ENCODE data around the gene SSR1.
"Not testable (repeated sequence)": the region's sequence is repeated elsewhere in the genome, so short reads cannot be mapped to it uniquely, and the experiment has no call there.

The SSR1 gene

GRCh38 chr6:7317538-7317937 is 4.5 kb upstream of the SSR1 start:
- no peak for DNase-seq (ENCODE audit: low read depth in 2 of 2)

DNA sequence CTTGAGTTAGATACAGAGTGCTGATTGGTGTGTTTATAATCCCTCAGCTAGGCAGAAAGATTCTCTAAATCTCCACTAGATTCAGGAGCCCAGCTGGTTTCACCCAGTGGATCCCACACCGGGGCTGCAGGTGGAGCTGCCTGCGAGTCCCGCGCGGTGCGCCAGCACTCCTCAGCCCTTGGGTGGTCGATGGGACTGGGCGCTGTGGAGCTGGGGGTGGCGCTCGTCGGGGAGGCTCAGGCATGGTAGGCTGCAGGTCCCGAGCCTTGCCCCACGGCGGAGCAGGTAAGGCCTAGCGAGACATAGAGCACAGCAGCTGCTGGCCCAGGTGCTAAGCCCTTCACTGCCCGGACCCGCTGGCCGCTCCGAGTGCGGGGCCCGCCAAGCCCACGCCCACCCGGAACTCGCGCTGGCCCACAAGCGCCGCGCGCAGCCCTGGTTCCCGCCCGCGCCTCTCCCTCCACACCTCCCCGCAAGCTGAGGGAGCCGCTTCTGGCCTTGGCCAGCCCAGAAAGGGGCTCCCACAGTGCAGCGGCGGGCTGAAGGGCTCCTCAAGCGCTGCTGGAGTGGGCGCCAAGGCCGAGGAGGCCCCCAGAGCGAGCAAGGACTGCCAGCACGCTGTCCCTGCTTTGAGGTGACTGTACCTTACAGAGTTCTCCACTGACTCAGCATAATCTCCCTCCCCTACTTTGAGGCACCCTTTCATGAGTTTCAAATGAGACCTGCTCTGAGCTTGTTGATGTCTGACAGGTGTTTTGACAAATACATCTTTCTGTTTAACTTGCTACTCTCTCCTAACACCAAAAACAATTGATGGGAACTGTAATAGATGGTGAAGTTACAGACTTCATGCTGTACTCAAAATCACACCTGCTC is 3.9 kb upstream of the SSR1 start:
- no peak for DNase-seq (ENCODE audit: low read depth in 2 of 2)

DNA sequence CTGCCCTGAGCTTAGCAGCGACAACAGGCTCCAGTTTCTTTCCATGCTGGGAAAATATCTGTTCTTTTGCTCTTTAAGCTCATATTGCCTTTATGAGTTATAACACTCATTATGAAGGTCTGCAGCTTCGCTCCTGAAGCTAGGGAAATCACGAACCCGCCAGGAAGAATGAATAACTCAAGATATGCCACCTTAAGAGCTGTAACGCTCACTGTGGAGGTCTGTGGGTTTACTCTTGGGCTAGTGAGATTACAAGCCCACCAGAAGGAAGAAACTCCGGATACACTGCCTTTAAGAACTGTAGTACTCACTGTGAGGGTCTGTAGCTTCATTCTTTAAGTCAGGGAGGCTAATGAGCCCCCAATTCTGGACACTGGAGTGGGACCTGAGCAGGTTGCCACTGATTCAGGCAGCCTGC is 3.0 kb upstream of the SSR1 start:
- DNase-seq (ENCODE audit: low read depth in 2 of 2): no peak

- DNase-seq (ENCODE audit: low read depth in 2 of 2): not testable (repeated sequence)
Measured at GRCh38 chr6:7315087-7315947, 2.3 kb upstream of the SSR1 start.

- no peak for DNase-seq (ENCODE audit: low read depth in 2 of 2)
Measured at GRCh38 chr6:7314414-7314813, 1.4 kb upstream of the SSR1 start.

DNA sequence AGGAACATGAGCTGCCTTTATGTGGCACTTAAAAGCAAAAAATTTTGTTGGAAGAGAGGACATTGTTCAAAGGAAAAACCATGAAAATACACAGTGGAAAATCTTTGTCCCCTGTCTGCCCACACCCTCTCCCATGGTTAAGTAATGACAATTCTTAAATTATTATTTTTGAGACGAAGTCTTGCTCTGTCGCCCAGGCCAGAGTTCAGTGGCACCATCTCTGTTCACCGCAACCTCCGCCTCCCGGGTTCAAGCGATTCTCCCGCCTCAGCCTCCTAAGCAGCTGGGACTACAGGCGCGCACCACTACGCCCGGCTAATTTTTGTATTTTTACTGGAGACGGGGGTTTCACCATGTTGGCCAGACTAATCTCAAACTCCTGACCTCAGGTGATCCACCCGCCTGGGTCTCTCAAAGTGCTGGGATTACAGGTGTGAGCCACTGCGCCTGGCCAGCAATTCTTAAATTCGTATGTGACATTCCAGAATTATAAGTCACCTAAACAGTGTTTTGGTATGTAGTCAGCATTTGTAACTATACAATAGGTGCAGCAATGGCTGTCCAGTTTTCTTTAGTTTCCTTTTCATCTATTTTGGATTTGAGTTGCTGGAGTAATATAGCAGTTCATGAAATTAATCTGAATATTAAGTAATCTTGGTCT is 636 bp upstream of the SSR1 start:
- DNase-seq (ENCODE audit: low read depth in 2 of 2): no peak

- peak in 1 of 2 experiments; percentile 35 for DNase-seq (ENCODE audit: low read depth in 2 of 2)
Measured at GRCh38 chr6:7311917-7312615, 933 bp downstream of the SSR1 start.

- DNase-seq (ENCODE audit: low read depth in 2 of 2): no peak
Measured at GRCh38 chr6:7311176-7311575, 1.8 kb downstream of the SSR1 start.

DNA sequence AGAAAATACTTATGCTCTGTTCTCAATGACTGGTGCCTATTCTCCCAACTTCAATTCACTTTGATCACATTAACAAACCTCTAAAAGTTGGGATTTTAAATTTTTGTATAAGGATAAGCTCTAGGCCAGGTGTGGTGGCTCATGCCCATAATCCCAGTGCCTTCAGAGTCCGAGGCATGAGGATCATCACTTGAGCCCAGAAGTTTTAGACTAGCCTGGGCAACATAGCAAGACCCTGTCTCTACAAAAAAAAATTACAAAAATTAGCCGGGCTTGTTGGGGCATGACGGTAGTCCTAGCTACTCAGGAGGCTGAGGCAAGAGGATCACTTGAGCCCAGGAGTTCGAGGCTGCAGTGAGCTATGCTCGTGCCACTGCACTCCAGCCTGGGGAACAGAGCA is 3.9 kb downstream of the SSR1 start:
- no peak for DNase-seq (ENCODE audit: low read depth in 2 of 2)

DNA sequence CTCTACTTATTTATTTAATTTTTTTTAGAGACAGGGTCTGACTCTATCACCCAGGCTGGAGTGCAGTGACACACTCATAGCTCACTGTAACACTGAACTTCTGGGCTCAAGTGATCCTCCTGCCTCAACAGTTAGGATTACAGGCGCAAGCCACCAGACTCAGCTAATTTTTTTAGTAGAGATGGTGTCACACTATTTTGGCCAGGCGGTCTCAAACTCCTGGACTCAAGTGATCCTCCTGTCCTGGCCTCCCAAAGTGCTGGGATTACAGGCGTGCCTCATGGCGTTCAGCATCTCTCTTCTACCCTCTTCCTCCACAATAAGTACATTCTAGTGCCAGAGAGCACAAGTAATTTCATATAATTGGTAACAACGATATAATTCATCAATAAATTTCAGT is 5.5 kb downstream of the SSR1 start:
- DNase-seq (ENCODE audit: low read depth in 2 of 2): no peak

GRCh38 chr6:7304821-7305220 is 8.2 kb downstream of the SSR1 start:
- no peak for DNase-seq (ENCODE audit: low read depth in 2 of 2)

DNA sequence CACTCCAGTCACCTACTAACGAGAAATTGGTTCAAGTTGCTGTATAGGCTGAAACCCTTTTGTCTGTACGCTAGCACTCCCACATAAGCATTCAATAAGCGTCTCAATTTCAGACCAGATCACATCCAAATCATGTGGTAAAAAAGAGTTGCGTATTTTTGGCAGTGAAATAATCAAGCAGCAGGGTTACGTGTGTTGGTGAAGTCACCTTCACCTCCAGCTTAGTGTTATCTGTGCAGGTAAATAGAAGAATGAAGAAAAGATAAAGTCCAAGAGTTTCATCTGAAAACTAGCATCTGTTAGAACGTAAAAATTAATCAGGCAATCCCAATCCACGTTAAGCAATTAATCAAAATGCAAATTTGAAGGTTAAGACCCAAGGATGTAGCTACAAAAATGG is 11.3 kb downstream of the SSR1 start:
- no peak for DNase-seq (ENCODE audit: low read depth in 2 of 2)

DNA sequence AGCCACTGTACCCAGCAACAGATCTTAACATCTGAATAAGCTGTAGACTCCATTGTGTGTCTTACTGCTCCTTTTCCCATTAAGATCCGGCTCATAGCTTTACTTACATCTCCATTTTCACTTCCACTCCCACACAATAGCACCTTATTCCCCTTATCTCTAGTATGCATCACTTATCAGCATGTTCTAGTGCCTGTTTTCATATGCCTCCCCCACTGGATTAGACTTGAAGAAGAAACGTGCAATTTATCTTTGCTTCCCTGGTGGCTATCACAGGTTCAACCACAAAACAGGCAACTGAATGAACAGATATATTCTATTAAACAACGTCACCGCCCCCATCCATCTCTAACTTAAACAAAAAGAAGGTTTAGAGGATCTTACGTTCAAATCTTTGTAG is 12.1 kb downstream of the SSR1 start:
- DNase-seq (ENCODE audit: low read depth in 2 of 2): no peak

DNA sequence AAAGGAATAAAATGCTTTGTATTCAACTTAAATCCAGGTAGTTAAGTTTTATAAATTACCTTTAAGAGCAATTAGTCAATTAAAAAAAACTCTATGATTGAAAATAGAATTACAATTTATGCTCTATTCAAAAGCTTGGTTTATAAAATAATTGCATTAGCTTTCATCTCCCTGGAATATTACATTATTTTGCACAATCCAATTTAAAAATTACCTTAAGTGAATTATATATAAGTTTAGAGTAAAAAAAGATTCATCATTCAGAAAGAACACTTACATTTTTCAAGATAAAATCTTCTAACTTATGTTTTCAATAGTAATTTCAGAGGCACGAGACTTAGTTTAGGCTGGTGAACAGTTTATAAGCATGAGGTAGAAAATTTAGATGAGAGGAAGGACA is 14.9 kb downstream of the SSR1 start:
- no peak for DNase-seq (ENCODE audit: low read depth in 2 of 2)

DNA sequence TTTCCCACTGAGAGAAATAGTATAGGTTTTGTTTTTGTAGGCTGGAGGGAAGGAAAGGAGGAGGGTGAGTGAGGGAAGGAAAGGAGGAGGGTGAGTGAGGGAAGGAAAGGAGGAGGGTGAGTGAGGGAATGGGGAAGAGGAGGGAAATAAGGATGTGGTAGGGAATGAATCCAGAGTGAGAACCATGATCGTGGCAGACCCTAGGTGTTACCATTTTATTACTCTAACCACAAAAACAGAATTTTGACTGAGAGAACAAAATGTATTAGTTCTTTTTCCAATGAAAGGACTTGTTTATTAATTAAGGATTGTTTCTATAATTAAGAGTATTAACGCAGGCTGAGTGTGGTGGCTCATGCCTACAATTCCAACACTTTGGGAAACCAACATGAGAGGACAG is 16.4 kb downstream of the SSR1 start:
- no peak for DNase-seq (ENCODE audit: low read depth in 2 of 2)

DNA sequence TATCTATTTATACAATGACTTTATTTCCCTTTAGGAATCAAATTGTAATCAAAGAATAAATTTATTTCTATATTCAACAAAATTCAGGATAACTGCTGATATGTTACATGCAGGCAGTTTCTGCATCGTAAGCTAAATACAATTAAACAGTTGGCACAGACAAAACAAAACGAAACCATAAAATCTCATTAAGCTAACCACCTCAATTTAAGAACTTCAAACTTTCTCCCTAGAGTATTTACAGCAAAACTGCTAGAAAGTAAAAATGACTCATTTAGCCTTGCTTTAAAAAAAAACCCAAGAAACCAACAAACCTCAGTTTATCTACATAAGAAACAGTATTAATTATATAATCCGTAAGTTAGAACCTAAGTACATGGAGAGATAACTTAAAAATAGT is 17.1 kb downstream of the SSR1 start:
- no peak for DNase-seq (ENCODE audit: low read depth in 2 of 2)

GRCh38 chr6:7292596-7293255 is 20.3 kb downstream of the SSR1 start:
- DNase-seq (ENCODE audit: low read depth in 2 of 2): no peak

DNA sequence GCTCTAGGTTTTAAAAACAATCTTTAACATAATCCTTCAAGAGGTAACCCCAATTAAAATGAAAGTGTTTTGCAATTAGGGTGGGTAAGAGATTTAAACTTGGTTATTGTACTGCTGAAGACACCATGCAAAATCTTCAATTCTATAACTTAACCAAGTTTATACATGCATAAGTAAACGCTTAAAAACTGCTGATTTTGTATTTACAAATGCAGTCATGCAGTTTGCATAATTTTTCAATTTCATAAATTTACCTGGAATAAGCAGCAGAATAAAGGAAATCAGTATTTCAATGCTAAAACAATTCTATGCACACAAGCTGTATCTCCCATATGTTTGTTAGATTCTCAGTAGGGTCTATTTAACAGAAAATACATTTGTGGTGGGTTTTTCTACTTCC is 22.9 kb downstream of the SSR1 start:
- DNase-seq (ENCODE audit: low read depth in 2 of 2): no peak

GRCh38 chr6:7285416-7285815 is 27.6 kb downstream of the SSR1 start:
- DNase-seq (ENCODE audit: low read depth in 2 of 2): no peak

DNA sequence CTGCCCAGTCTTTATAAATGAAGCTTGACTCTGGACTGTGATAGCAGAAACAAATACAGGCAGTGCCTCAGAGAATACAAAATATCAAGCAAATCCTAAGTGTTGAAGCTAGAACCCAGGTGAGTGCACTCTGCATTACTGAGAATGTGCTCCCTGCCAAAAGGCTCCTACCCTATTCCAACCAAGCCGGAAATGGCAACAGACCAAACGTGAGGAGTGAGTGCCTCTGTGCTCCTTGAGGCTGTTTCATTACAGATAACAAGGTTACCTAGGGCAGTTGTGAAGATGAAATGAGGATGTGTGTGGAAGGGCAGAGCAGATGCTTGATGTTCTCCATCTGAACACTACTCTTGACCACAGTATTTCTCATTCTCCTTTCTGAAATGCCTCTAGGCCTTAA is 29.3 kb downstream of the SSR1 start:
- no peak for DNase-seq (ENCODE audit: low read depth in 2 of 2)
